Ishikawa (cell line): ENCODE measurements around the gene CREB3L2.

Experiments used
- CEBPB ChIP-seq: IDR thresholded peaks from 2 replicates; pipeline ENCODE4 v1.6.1; 2012
- CREB1 ChIP-seq: IDR thresholded peaks from 2 replicates; pipeline ENCODE4 v1.6.1; 2012; ENCODE audit warnings: low read depth
- EGR1 ChIP-seq: IDR thresholded peaks from 2 replicates; pipeline ENCODE4 v1.6.1; 2012
- EP300 ChIP-seq: IDR thresholded peaks from 2 replicates; pipeline ENCODE4 v1.6.1; 2012; ENCODE audit warnings: borderline replicate concordance
- MAX ChIP-seq: IDR thresholded peaks from 2 replicates; pipeline ENCODE4 v1.6.1; 2012
- NFIC ChIP-seq: IDR thresholded peaks from 2 replicates; pipeline ENCODE4 v1.6.1; 2012
- RAD21 ChIP-seq: IDR thresholded peaks from 2 replicates; pipeline ENCODE4 v1.6.1; 2012; ENCODE audit warnings: low read depth
- REST ChIP-seq: IDR thresholded peaks from 2 replicates; pipeline ENCODE4 v1.6.1; 2012; ENCODE audit warnings: low read depth, mild to moderate bottlenecking
- TEAD4 ChIP-seq: IDR thresholded peaks from 2 replicates; pipeline ENCODE4 v1.6.1; 2012
- USF1 ChIP-seq: IDR thresholded peaks from 2 replicates; pipeline ENCODE4 v1.6.1; 2012
- YY1 ChIP-seq: IDR thresholded peaks from 2 replicates; pipeline ENCODE4 v1.6.1; 2012; ENCODE audit warnings: low read depth

GRCh38 chr7:137882261-137882668, 119.6 kb downstream of the CREB3L2 start:
- TF ChIP-seq REST (no peak), CEBPB (no peak), RAD21 (no peak), USF1 (no peak), EP300 (no peak; the same call in 1 of the 2 replicates), CREB1 (no peak), EGR1 (no peak), YY1 (no peak), TEAD4 (no peak), NFIC (no peak), MAX (no peak)
